ENCODE data around the gene ATP4A.
A peak's percentile ranks its signal among the peaks of the same experiment; 100 is the strongest.

The ATP4A gene

GRCh38 chr19:35524181-35524837 lies 39.1 kb downstream of the ATP4A start:
- no peak for DNase-seq (ENCODE audit: low read depth)

GRCh38 chr19:35522745-35523327 lies 40.6 kb downstream of the ATP4A start:
- no peak for DNase-seq (ENCODE audit: low read depth)

- DNase-seq (ENCODE audit: low read depth), result no peak
Observed at GRCh38 chr19:35521124-35521743, 42.2 kb downstream of the ATP4A start.

GRCh38 chr19:35519291-35519690 lies 44.2 kb downstream of the ATP4A start:
- no peak for DNase-seq (ENCODE audit: low read depth)

GRCh38 chr19:35518313-35518712 lies 45.1 kb downstream of the ATP4A start:
- DNase-seq (ENCODE audit: low read depth), result no peak

- DNase-seq (ENCODE audit: low read depth), result no peak
Observed at GRCh38 chr19:35517342-35517741, 46.1 kb downstream of the ATP4A start.

GRCh38 chr19:35516310-35516709 lies 47.1 kb downstream of the ATP4A start:
- no peak for DNase-seq (ENCODE audit: low read depth)

- DNase-seq (ENCODE audit: low read depth), result no peak
Observed at GRCh38 chr19:35514282-35514809, 49.1 kb downstream of the ATP4A start.

- no peak for DNase-seq (ENCODE audit: low read depth)
Observed at GRCh38 chr19:35513628-35514281, 49.7 kb downstream of the ATP4A start, which contains the start of gene DMKN. DMKN (minus strand) TSS chr19:35513649; CDS start chr19:35513475, 174 bp downstream.

GRCh38 chr19:35512831-35513627 lies 50.4 kb downstream of the ATP4A start:
- DNase-seq (ENCODE audit: low read depth), result no peak

GRCh38 chr19:35511337-35511736 lies 52.1 kb downstream of the ATP4A start:
- no peak for DNase-seq (ENCODE audit: low read depth)

GRCh38 chr19:35510626-35510964 lies 52.9 kb downstream of the ATP4A start:
- DNase-seq (ENCODE audit: low read depth), result no peak

- peak; percentile 64 for DNase-seq (ENCODE audit: low read depth)
Observed at GRCh38 chr19:35509861-35510625, 53.4 kb downstream of the ATP4A start.

GRCh38 chr19:35509018-35509652 lies 54.3 kb downstream of the ATP4A start:
- peak; percentile 17 for DNase-seq (ENCODE audit: low read depth)

GRCh38 chr19:35508129-35508528 lies 55.3 kb downstream of the ATP4A start:
- DNase-seq (ENCODE audit: low read depth), result no peak

- DNase-seq (ENCODE audit: low read depth), result no peak
Observed at GRCh38 chr19:35507561-35507960, 55.9 kb downstream of the ATP4A start.

- no peak for DNase-seq (ENCODE audit: low read depth)
Observed at GRCh38 chr19:35506011-35506410, 57.4 kb downstream of the ATP4A start.

- no peak for DNase-seq (ENCODE audit: low read depth)
Observed at GRCh38 chr19:35502751-35503150, 60.7 kb downstream of the ATP4A start.

- DNase-seq (ENCODE audit: low read depth), result no peak
Observed at GRCh38 chr19:35501684-35502083, 61.8 kb downstream of the ATP4A start.

- DNase-seq (ENCODE audit: low read depth), result no peak
Observed at GRCh38 chr19:35500611-35501010, 62.8 kb downstream of the ATP4A start.

All from stimulated activated CD8-positive, alpha-beta memory T cell treated with anti-CD3 and anti-CD28 coated beads, Interleukin-15, amount 100 ng/mL, for 1 hour (primary cell).